HPDE6-E6E7 (cell line): ENCODE results near the gene TMEM109.

Experiments used
- DNase-seq: peaks from one replicate; pipeline ENCODE4 v3.0.0; 2011; ENCODE audit warnings: missing footprints; ENCODE audit errors: extremely low spot score

Gene TMEM109

GRCh38 chr11:60925868-60926267 lies 11.9 kb downstream of the TMEM109 start:
- DNase-seq: no peak

DNA sequence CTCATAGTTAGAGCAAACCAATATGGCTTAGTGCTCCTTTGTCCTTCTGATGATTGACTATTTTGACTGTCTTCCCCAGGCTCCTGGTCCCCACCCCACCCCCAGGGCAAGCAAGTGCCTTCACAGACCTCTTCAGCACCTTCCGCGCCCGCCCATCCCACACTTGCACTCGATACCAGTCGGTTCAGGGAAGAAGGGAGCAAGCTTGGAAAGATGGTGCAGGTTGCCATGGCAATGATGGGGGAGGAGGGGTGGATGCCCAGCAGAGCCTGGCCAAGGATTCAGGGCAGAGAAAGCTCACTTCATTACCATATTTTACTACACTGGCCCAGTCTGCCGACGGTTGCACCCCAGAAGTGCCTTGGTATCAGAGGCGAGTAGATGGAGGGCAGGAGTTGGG lies 12.5 kb downstream of the TMEM109 start:
- no peak for DNase-seq

DNA sequence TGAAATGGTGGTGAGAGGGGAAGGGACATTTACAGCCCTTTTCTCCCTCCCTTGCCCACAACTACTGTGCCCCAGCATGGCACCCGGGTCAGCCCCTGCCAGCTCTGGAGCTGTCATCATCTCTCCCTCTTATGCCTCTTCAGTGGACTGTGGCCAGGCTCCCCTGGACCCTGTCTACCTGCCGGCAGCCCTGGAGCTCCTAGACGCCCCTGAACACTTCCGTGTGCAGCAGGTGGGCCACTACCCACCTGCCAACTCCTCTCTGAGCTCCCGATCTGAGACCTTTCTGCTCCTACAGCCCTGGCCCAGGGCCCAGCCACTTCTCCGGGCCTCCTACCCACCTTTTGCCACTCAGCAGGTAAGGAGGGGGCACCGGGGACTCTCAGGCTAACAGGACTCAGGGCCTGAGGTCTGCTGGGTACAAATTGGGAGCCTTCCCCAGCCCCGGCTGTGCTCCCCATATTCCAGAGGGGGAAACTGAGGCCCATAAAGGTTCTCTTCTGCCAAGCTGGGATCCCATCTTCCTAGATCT lies 13.2 kb downstream of the TMEM109 start:
- DNase-seq: no peak

DNA sequence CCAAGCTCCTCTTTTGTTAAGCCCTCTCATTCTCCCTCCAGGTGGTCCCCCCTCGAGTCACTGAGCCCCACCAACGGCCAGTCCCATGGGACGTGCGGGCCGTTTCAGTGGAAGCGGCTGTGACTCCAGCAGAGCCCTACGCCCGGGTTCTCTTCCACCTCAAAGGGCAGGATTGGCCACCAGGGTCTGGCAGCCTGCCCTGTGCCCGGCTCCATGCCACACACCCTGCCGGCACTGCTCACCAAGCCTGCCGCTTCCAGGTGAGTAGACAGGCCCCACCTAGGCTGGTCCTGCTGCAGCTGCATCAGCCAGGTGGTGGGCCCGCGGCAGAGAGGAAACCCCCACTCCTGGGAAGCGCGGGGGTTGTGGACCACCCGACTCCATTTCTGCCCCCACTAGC lies 13.6 kb downstream of the TMEM109 start:
- DNase-seq: no peak

GRCh38 chr11:60928563-60929001 lies 14.6 kb downstream of the TMEM109 start:
- no peak for DNase-seq

GRCh38 chr11:60929764-60930163 lies 15.8 kb downstream of the TMEM109 start:
- DNase-seq: no peak

GRCh38 chr11:60930394-60930793 lies 16.4 kb downstream of the TMEM109 start:
- no peak for DNase-seq

GRCh38 chr11:60931917-60932316 lies 18.0 kb downstream of the TMEM109 start:
- DNase-seq: no peak

DNA sequence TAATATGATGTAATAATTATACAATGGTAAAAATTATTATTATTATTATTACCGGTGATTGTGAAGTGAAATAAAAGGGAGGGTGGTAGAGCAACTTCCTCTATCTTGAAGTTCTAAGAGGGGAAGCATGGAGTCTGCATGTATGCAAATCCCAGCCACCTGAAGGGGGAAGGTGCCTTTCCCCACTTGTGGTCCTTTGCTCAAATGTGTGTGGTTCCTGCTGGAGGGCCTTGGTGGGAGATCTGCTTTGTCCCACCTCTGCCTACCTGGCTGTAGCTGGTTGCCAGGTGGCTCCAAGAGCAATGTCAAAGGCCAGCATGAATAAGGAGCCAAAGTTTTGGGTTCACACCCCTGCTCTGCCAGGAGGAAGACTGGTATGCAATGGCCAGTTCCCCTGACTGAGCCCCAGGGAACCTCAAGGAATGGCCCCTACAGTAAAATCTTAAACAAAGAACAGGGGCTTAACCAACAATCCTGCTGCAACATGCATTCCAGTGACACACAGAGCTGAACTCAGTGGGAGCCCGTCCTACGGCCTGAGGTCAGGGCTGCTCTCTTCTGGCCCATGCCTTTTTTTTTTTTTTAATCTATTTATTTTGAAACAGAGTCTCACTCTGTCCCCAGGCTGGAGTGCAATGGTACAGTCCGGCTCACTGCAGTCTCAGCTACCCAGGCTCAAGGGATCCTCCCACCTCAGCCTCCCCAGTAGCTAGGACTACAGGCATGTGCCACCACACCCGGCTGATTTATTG lies 18.8 kb downstream of the TMEM109 start:
- DNase-seq: no peak

- DNase-seq: no peak
Observed at GRCh38 chr11:60933416-60934123, 19.6 kb downstream of the TMEM109 start.

DNA sequence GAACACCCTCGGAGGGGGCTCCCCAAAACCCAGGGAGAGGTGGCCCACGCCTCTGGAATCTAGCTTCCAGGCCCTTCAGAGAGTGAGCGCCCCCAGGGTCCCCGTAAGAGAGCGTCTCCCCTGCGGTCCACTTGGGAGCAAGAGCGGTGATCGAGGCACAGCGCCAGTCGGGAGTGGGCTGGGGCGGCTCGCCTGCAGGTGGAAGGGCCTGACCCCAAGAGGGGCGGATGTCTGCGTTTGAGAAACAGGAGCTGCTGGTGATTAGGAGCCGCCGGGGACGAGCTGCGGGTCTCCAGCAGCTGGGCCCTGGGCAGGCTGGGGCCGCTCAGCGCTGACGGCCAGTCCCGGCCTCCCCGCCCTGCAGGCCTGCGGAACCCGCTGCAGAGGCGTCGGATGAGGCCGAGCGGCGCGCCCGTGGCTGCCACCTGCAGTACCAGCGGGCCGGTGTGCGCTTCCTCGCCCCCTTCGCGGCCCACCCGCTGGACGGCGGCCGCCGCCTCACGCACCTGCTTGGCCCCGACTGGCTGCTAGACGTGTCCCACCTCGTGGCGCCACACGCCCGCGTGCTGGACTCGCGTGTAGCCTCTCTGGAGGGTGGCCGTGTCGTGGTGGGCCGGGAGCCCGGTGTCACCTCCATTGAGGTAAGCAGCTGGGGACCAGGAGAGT lies 20.3 kb downstream of the TMEM109 start:
- DNase-seq: no peak

GRCh38 chr11:60934790-60935605 lies 21.0 kb downstream of the TMEM109 start:
- no peak for DNase-seq

- DNase-seq: no peak
Observed at GRCh38 chr11:60935676-60936442, 21.9 kb downstream of the TMEM109 start.

GRCh38 chr11:60936467-60937143 lies 22.6 kb downstream of the TMEM109 start:
- DNase-seq: no peak

DNA sequence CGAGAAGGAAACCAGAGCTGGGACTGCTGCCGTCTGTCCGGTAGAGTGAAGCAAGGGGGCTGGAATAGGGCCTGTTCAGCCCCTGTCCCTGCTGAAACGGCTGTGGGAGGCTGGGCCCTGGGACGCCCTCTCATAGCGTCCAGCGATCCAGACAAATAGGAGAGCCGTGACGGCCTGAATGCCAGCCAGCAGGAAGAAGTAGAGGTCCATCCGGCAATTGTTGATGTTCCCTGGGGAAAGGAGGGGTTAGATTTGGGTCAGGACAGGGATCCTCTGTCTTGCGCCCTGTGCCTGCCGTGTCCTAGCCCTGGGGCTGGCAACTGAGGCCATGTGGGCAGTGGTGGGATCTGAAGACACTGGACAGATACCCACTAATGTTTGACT lies 23.2 kb downstream of the TMEM109 start:
- no peak for DNase-seq

DNA sequence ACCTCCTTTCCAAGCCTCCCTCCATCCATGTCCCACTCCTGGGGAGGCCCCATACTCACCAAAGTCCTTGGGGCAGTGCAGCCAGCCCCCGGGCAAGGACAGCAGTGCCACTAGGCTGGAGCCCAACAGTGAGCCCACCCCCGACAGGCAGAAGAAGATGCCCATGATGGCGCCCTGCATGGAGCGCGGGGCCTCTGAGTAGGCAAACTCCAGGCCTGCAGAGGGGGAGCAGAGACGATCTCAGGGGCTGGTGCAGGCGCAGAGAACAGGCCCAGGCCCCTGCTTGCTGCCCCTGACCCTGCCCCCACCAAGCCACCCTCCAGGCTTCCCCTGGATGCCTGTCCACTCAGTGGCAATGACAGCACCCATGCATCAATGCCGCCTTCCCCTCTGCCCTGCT lies 23.9 kb downstream of the TMEM109 start:
- DNase-seq: no peak

GRCh38 chr11:60938500-60938899 lies 24.5 kb downstream of the TMEM109 start:
- DNase-seq: no peak

GRCh38 chr11:60939301-60939700 lies 25.3 kb downstream of the TMEM109 start:
- no peak for DNase-seq

DNA sequence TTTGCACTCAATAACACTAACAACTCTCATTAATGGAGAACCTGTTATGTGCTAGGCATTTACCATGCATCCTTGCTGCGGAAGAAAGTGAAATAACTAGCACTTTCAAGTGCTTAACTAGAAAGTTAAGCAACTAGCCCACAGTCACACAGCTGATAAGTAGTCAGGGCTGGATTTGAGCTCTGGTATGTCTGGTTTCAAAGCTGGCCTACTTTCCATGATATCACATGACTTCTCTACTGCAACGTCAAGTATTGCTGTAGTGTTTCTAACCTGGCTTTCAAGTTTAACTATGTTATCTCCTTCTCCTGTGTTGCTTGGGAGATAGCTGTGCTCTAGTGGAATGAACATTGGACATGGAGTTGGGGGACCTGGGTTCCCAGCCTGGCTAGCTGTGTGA lies 25.9 kb downstream of the TMEM109 start:
- DNase-seq: no peak

DNA sequence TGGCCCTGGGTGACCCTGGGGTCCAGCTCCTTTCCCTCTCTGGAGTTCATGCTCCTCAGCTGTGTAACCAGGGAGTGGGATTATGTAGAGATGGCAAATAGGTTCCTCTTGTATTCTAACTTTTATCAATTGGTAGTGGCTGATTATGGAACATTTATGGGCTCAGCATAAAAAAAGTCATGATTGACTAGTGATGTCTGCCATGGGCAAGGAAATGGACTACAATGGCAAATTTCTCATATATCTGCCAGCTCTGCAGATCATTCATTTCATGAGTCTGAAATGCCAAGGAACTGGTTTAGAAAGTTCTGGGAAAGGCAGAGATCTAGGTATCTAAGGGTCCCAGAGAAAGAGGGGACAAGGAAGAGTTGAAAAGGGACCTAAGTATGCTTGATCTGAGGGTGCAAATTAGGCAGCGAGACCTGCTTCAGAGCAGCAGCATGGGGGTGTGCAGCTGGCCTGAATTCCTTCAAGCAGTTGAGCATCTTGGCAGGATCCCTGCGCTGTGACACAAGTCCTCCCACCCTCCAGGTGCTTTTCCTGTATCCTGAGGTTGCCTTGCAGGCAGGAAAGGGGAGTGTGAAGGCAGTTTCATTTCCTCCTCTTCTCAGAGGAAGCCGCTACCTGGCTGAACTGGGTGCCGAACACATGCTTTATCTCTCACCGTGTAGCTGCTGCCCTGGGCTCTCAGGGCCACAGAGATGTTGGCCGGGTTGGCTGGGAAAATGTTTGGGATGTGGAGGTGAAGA lies 27.6 kb downstream of the TMEM109 start:
- no peak for DNase-seq
